HG02623 (cell line): ENCODE data around the gene PHF1.
"Not testable (repeated sequence)": the region's sequence is repeated elsewhere in the genome, so short reads cannot be mapped to it uniquely, and the experiment has no call there.

Experiments
- ATAC-seq: cut with Tn5 transposase; IDR thresholded peaks from one replicate; pipeline ENCODE4 v1.9.1; 2021; ENCODE audit warnings: moderate library complexity; ENCODE audit not compliant: unreplicated experiment

Gene PHF1

GRCh38 chr6:33410711-33411631, at the start of gene PHF1:
Gene PHF1, plus strand, starts transcription at chr6:33411014. Its CDS starts 1,250 bp downstream, at chr6:33412264.
- ATAC-seq = peak; percentile 28

GRCh38 chr6:33363486-33363885, 47.3 kb upstream of the PHF1 start:
- ATAC-seq = not testable (repeated sequence)

DNA sequence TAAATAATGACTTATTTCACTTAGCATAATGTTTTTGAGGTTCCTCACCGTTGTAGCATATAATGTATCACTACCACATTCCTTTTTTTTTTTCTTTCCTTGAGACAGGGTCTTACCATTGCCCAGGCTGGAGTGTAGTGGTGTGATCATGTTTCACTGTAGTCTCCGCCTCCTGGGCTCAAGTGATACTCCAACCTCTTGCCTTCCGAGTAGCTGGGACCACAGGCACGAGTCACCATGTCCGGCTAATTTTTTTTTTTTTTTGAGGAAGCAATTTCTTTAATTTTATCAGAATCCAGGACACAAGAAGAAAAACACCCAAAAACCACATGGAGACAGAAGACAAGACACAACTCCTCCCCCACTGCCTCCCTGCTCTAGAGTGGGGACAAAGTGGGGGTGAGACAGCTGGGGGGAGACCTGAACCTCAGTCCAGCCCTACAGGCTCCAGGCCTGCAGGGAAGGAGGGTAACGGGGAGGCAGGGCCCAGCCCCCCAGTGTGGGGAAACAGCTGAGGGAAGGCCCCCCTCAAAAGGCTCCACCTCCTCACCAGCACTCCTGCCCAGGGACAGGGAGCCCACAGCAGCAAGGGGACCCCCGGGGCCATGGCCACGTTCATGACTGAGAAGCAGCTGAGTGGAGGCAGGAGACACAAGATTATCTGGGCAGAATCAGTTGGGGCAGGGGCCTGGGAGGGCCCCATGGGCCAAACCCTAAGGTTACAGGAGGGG, 46.2 kb upstream of the PHF1 start:
- ATAC-seq = not testable (repeated sequence)

DNA sequence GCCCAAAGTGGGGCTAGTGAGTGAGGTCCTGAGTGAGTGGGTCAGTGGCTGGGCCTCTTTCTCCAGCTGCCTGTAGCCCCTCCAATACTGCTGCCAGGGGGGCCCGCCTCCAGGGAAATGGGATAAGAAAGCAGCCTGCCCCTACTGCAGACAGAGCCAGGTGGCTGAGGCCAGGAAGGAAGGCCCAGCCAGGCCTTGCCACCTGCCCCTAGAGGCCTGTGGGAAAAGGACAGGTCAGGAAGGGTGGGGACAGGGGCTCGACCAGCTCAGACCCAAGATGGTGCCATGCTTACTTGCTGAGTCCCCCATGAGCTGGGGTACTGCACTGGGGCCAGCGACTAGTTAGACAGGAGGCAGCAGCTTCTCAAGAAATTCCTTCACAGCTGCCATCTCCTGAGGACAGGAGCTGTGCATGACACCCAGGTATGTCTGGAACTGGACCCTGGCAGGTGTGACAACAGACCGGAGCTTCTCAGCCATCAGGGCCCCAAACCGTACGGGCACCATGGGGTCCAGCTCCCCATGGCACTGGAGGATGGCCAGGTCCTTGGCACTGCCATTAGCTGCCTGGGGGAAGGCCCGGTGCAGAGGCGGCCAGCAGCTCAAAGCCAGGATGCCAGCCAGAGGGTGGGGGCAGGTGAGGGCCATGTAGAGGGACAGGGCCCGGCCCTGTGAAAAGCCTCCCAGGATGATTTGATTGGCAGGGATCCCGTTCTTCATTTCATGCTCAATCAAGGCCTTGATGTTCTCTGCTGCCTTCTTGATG, 45.4 kb upstream of the PHF1 start:
- ATAC-seq = not testable (repeated sequence)

- no peak for ATAC-seq
Observed at GRCh38 chr6:33367009-33367714, 43.7 kb upstream of the PHF1 start.

DNA sequence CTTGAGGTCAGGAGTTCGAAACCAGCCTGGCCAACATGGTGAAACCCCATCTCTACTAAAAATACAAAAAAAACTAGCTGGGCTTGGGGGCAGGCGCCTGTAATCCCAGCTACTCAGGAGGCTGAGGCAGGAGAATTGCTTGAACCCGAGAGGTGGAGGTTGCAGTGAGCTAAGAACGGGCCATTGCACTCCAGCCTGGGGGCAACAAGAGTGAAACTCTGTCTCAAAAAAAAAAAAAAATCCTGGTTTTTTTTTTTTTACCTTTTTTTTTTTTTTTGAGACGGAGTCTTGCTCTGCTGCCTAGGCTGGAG, 43.1 kb upstream of the PHF1 start:
- not testable (repeated sequence) for ATAC-seq

DNA sequence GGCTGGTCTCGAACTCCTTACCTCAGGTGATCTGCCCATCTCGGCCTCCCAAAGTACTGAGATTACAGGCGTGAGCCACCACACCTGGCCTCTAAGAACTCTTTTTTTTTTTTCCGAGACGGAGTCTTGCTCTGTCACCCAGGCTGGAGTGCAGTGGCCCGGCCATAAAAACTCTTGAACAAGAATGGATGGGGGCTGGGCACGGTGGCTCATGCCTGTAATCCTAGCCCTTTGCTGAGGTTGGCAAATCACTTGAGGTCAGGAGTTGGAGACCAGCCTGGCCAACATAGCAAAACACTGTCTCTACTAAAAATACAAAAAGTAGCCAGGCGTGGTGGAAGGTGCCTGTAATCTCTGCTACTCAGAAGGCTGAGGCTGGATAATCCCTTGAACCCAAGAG, 38.9 kb upstream of the PHF1 start:
- ATAC-seq = not testable (repeated sequence)

- no peak for ATAC-seq
Observed at GRCh38 chr6:33372526-33373123, 38.2 kb upstream of the PHF1 start.

DNA sequence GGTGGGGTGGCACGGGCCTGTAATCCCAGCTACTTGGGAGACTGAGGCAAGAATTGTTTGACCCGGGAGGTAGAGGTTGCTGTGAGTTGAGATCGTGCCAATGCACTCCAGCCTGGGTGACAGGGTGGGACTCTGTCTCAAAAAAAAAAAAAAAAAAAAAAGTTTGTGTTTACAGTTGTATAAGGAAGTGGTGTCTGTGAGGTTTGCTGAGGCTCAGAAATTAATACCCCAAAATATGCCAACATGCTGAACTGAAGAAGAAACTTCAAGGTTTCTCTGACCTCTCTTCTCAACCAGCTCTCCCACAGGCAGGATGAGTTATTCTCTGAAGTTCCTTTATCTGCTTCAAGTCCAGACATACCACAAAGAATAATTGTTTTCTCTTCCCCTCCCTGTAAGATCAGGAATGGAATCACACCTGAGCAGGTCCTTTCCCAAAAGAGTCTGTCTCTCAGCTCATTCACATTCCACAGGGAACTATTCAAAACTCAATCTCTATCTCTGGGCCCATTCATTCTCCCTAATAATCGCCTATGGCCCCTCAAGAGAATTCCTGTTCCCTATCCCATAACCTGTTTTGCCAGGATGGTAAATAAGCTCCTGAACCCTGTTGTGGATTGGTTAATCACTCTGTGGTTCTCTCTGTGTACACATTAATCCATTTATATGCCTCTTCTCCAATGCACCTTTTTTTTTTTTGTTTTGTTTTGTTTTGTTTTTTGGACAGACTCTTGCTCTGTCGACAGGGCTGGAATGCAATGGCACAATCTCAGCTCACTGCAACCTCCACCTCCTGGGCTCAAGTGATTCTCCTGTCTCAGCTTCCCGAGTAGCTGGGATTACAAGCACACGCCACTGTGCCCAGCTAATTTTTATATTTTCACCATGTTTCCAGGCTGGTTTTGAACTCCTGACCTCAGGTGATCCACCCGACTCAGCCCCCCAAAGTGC, 36.6 kb upstream of the PHF1 start:
- no peak for ATAC-seq

DNA sequence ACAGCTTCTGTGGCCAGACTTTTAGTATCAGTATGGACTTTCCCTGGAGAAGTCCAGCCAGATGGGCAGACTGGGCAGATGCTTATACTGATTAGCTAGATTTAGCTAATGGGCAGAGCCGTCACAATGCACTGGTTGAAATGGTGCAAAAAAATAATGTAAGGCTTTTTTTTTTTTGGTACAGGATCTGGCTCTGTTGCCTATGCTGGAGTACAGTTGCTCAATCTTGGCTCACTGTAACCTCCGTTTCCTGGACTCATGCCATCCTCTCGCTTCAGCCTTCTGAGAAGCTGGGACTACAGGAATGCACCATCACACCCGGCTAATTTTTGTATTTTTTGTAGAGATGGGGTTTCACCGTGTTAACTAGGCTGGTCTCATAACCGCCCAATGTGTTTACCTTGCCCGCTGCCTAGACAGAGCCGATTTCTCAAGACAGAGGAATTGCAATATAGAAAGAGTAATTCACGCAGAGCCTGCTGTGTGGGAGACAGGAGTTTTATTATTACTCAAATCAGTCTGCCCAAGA, 35.6 kb upstream of the PHF1 start:
- no peak for ATAC-seq

- ATAC-seq = no peak
Observed at GRCh38 chr6:33377171-33377570, 33.6 kb upstream of the PHF1 start.

- not testable (repeated sequence) for ATAC-seq
Observed at GRCh38 chr6:33379184-33379583, 31.6 kb upstream of the PHF1 start.

DNA sequence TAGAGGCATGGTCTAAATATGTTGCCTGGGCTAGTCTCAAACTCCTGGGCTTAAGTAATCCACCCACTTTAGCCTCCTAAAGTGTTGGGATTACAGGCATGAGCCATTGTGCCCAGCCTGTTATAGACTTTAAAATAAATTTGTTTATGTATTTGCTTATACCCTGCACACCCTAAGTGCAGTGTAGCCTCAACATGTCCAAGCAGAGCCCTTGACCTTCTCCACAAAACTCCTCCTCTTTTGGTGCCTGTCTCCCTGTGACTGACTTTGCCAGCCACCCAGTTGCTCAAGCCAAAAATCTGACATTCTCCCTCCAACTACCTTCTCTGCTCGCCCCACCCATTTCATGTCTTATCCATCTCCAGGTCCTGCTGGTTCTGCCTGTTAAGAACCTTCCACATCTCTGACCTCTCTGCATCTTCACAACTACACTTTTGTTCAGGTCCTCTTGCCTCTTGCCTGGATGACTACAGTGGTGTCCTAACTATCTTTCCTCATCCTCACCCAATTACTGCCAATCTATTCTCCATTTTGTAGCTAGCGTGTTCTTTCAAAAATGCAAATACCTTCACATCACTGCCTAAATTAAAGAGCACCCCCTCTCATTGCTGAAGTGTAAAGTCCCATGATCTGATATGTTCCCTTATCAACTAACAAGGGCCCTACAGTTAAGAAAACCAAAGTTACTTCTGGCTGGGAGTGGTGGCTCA, 30.4 kb upstream of the PHF1 start:
- no peak for ATAC-seq

DNA sequence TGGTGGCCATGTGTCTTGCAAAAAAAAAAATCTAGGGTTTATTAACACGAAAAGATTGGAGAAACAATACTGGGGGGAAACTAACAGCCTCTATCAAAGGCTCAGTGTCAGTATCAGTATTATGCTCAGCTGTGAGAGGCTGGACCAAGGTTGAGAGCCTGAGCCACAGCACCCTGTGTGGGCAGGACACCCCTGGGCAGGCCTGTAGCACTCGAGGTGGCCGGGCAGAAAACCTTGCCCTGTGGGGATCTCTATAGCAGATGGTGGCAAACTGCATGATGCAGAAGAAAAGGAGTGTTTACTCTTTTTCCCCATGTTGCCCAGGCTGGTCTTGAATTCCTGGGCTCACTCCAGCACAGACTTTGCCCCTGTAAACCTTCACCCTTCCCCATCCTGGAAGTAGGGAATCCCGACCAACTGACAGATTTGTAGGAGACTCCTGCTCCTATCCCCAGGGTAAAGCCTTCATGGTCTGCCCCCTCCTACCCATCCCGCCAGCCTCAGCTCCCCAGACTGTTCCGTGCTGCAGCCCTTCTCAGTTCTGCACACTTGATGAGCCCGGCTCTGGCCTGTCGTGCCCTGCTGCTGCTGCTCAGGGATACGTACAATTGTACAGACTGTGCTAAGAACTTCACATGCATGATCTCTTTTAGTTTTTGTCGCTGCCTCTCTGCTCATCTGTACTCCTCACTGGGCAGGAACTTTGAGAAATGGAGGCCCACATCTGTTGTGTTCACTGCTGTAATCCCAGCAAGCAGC, 27.2 kb upstream of the PHF1 start:
- no peak for ATAC-seq

DNA sequence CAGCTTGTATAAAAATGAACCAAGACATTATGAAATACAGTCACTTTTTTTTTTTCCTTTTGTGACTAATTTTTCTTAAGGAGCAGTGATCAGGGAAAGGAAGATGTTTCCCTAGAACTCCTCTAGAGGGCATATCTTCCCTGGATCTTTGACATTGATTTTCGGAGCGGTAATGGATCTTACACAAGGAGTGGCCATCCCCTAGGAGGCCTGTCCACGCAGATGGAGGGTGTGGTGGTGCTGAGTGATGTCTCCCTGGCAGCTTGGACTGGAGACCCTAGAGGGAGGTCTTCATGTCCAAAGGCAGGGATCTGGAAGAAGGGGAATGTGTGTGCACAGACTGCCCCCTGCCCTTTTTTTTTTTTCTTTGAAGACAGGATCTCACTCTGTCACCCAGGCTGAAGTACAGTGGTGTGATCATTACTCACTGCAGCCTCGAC, 26.2 kb upstream of the PHF1 start:
- ATAC-seq = no peak

- ATAC-seq = no peak
Observed at GRCh38 chr6:33390173-33390572, 20.6 kb upstream of the PHF1 start.

DNA sequence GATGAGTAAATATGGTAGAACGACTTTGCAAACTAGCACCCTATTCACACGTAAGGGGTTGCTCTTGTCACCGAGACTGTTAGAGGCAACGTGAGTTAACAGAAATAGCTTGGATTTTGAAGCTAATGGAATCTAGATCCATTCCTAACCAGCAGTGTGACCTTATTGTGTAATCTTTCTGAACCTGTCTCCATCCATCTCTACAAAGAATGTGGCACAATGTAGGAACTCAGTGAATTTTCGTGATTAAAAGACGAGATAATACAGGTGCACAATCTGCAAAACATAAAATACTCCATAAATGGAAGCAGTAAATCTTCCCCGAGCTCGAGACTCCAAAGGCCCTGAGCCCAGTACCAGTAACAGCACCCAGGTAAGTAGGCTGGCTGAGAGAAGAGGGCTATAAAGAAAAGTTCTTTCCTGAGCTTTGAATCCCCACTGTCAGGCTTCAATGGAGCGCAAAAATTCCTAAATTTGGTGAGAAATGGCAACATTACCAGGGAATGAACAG, 20.0 kb upstream of the PHF1 start:
- no peak for ATAC-seq
